HEK293 (cell line): ENCODE data around the gene ZNF8.
A peak's percentile ranks its signal among the peaks of the same experiment; 100 is the strongest.

Experiments
- KLF10 ChIP-seq: fragments of 450-650 bp; IDR thresholded peaks from 2 replicates; pipeline ENCODE4 v1.5.1; 2018; ENCODE audit warnings: missing biosample characterization, mild to moderate bottlenecking, missing genetic modification characterization
- MEIS1 ChIP-seq: sonication (generic); formaldehyde crosslinking; IDR thresholded peaks from 2 replicates; pipeline ENCODE4 v1.8.1; 2022; ENCODE audit warnings: missing genetic modification reagents, mild to moderate bottlenecking, borderline replicate concordance
- MYNN ChIP-seq: fragments of 450-650 bp; formaldehyde crosslinking; IDR thresholded peaks from 2 replicates; pipeline ENCODE4 v1.5.1; 2016; ENCODE audit warnings: missing biosample characterization, missing genetic modification characterization, borderline replicate concordance
- REPIN1 ChIP-seq: fragments of 450-650 bp; formaldehyde crosslinking; IDR thresholded peaks from 2 replicates; pipeline ENCODE4 v1.5.1; 2017; ENCODE audit warnings: missing biosample characterization, missing genetic modification characterization, low read depth
- TCF7L2 ChIP-seq: IDR thresholded peaks from 2 replicates; pipeline ENCODE4 v1.6.1; 2011; ENCODE audit warnings: low read depth, mild to moderate bottlenecking, inconsistent platforms, low read length, moderate library complexity, borderline replicate concordance
- ZBTB10 ChIP-seq: fragments of 450-650 bp; formaldehyde crosslinking; IDR thresholded peaks from 2 replicates; pipeline ENCODE4 v1.5.1; 2016; ENCODE audit warnings: missing biosample characterization, missing genetic modification characterization
- ZBTB26 ChIP-seq: fragments of 450-650 bp; formaldehyde crosslinking; optimal IDR thresholded peaks from 2 replicates; pipeline ENCODE3; 2016; ENCODE audit warnings: missing biosample characterization, mild to moderate bottlenecking, missing genetic modification characterization
- ZBTB44 ChIP-seq: fragments of 450-650 bp; IDR thresholded peaks from 2 replicates; pipeline ENCODE4 v1.5.1; 2018; ENCODE audit warnings: missing biosample characterization, mild to moderate bottlenecking, missing genetic modification characterization
- ZBTB48 ChIP-seq: fragments of 450-650 bp; formaldehyde crosslinking; IDR thresholded peaks from 2 replicates; pipeline ENCODE4 v1.5.1; 2016; ENCODE audit warnings: missing biosample characterization, missing genetic modification characterization
- ZBTB49 ChIP-seq: fragments of 450-650 bp; formaldehyde crosslinking; IDR thresholded peaks from 2 replicates; pipeline ENCODE4 v1.5.1; 2016; ENCODE audit warnings: missing biosample characterization, missing genetic modification characterization, low read depth
- ZFP3 ChIP-seq: fragments of 450-650 bp; formaldehyde crosslinking; IDR thresholded peaks from 2 replicates; pipeline ENCODE4 v1.5.1; 2016; ENCODE audit warnings: low read depth, missing biosample characterization, missing genetic modification characterization
- ZNF133 ChIP-seq: fragments of 450-650 bp; formaldehyde crosslinking; IDR thresholded peaks from 2 replicates; pipeline ENCODE4 v1.5.1; 2016; ENCODE audit warnings: missing biosample characterization, missing genetic modification characterization
- ZNF138 ChIP-seq: fragments of 450-650 bp; formaldehyde crosslinking; IDR thresholded peaks from 2 replicates; pipeline ENCODE4 v1.5.1; 2016; ENCODE audit warnings: missing biosample characterization, missing genetic modification characterization, borderline replicate concordance
- ZNF350 ChIP-seq: fragments of 450-650 bp; formaldehyde crosslinking; IDR thresholded peaks from 2 replicates; pipeline ENCODE4 v1.5.0; 2017; ENCODE audit warnings: missing biosample characterization, mild to moderate bottlenecking, missing genetic modification characterization
- ZNF433 ChIP-seq: fragments of 450-650 bp; formaldehyde crosslinking; IDR thresholded peaks from 2 replicates; pipeline ENCODE4 v1.5.1; 2016; ENCODE audit warnings: missing biosample characterization, missing genetic modification characterization, low read depth
- ZNF449 ChIP-seq: fragments of 450-650 bp; formaldehyde crosslinking; IDR thresholded peaks from 2 replicates; pipeline ENCODE4 v1.5.1; 2017; ENCODE audit warnings: missing biosample characterization, mild to moderate bottlenecking, missing genetic modification characterization, moderate library complexity
- ZNF518A ChIP-seq: fragments of 450-650 bp; formaldehyde crosslinking; conservative IDR thresholded peaks from 2 replicates; pipeline ENCODE4 v1.5.1; 2016; ENCODE audit warnings: low read depth, missing biosample characterization, missing genetic modification characterization
- ZNF560 ChIP-seq: fragments of 450-650 bp; formaldehyde crosslinking; IDR thresholded peaks from 2 replicates; pipeline ENCODE4 v1.5.1; 2017; ENCODE audit warnings: missing biosample characterization, missing genetic modification characterization, borderline replicate concordance
- ZNF600 ChIP-seq: fragments of 450-650 bp; formaldehyde crosslinking; IDR thresholded peaks from 2 replicates; pipeline ENCODE4 v1.5.1; 2016; ENCODE audit warnings: missing biosample characterization, missing genetic modification characterization
- ZNF654 ChIP-seq: fragments of 450-650 bp; formaldehyde crosslinking; IDR thresholded peaks from 2 replicates; pipeline ENCODE4 v1.5.1; 2016; ENCODE audit warnings: low read depth, missing biosample characterization, missing genetic modification characterization
- ZNF830 ChIP-seq: fragments of 450-650 bp; IDR thresholded peaks from 2 replicates; pipeline ENCODE4 v1.5.0; 2018; ENCODE audit warnings: missing biosample characterization, missing genetic modification characterization, low read depth, mild to moderate bottlenecking, moderate library complexity
- ZSCAN18 ChIP-seq: fragments of 450-650 bp; formaldehyde crosslinking; IDR thresholded peaks from 2 replicates; pipeline ENCODE4 v1.5.1; 2016; ENCODE audit warnings: missing biosample characterization, missing genetic modification characterization
- ZSCAN23 ChIP-seq: fragments of 450-650 bp; formaldehyde crosslinking; IDR thresholded peaks from 2 replicates; pipeline ENCODE4 v1.5.1; 2016; ENCODE audit warnings: missing biosample characterization, missing genetic modification characterization

Gene ZNF8

GRCh38 chr19:58278541-58279041 is at the start of gene ZNF8 (continued):
- no peak for TF ChIP-seq ZSCAN23
- TF ChIP-seq TCF7L2: no peak
- no peak for TF ChIP-seq ZNF133 (tag by site-specific recombination)
- no peak for TF ChIP-seq ZFP3 (tag by site-specific recombination)
- TF ChIP-seq KLF10 (tag by site-specific recombination): no peak; the same call in 1 of the 2 replicates
- peak; percentile 91 for TF ChIP-seq ZBTB48 (tag by site-specific recombination)
- no peak for TF ChIP-seq ZNF138 (tag by site-specific recombination)
- TF ChIP-seq ZBTB10 (tag by site-specific recombination): peak; percentile 94
- no peak for TF ChIP-seq MYNN (tag by site-specific recombination)
- TF ChIP-seq ZNF560 (tag by site-specific recombination): no peak
- no peak for TF ChIP-seq ZNF433 (tag by site-specific recombination)
- TF ChIP-seq MEIS1 (CRISPR knock-in tag): no peak
- no peak for TF ChIP-seq ZNF830 (tag by site-specific recombination)
- no peak for TF ChIP-seq ZNF654 (tag by site-specific recombination)
- peak; percentile 91 for TF ChIP-seq ZBTB26 (tag by site-specific recombination)
- no peak for TF ChIP-seq ZNF449 (tag by site-specific recombination)
- TF ChIP-seq REPIN1 (tag by site-specific recombination): no peak
- no peak for TF ChIP-seq ZSCAN18 (tag by site-specific recombination)
- TF ChIP-seq ZNF600: no peak; the same call in 1 of the 2 replicates
- TF ChIP-seq ZBTB44 (tag by site-specific recombination): no peak
- TF ChIP-seq ZNF350 (tag by site-specific recombination): no peak
- TF ChIP-seq ZNF518A: peak; percentile 13; the same call in 1 of the 2 replicates
- TF ChIP-seq ZBTB49 (tag by site-specific recombination): no peak
